ENCODE results near the gene DCLK1.

GRCh38 chr13:35797244-35797643 is 333.9 kb downstream of the DCLK1 start:
- TF ChIP-seq, protein P1, sequence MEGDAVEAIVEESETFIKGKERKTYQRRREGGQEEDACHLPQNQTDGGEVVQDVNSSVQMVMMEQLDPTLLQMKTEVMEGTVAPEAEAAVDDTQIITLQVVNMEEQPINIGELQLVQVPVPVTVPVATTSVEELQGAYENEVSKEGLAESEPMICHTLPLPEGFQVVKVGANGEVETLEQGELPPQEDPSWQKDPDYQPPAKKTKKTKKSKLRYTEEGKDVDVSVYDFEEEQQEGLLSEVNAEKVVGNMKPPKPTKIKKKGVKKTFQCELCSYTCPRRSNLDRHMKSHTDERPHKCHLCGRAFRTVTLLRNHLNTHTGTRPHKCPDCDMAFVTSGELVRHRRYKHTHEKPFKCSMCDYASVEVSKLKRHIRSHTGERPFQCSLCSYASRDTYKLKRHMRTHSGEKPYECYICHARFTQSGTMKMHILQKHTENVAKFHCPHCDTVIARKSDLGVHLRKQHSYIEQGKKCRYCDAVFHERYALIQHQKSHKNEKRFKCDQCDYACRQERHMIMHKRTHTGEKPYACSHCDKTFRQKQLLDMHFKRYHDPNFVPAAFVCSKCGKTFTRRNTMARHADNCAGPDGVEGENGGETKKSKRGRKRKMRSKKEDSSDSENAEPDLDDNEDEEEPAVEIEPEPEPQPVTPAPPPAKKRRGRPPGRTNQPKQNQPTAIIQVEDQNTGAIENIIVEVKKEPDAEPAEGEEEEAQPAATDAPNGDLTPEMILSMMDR (IDR thresholded peaks at IDR 0.05), result no peak
- TF ChIP-seq POLR2A (IDR thresholded peaks at IDR 0.05), result no peak
